MCF 10A (cell line): ENCODE measurements around the gene SLC40A1. TPM values are rescaled to one million over a fixed set of nuclear protein-coding genes. Genes with fewer than 3 reads are reported as not detected.

Experiments
- BruUV-seq: library from RNA; stranded (reverse); fragments of 400-500 nt; replicated peaks from 2 replicates; lab custom pipeline; 2021; lab: Mats Ljungman, UMichigan
- CTCF ChIA-PET: fragments of 300-600 bp; sonication (Branson Sonifier 250); formaldehyde crosslinking; extraction: SDS; loops from one replicate; lab custom pipeline; 2021; ENCODE audit warnings: antibody characterized with exemption, inconsistent platforms; lab: Yijun Ruan, JAX
- POLR2A ChIA-PET: fragments of 300-600, 350-650 bp; sonication (Branson Sonifier 250); formaldehyde crosslinking; extraction: SDS; loops from one replicate; lab custom pipeline; 2020; ENCODE audit warnings: antibody characterized with exemption, inconsistent platforms; lab: Yijun Ruan, JAX
- DNase-seq: peaks from one replicate; pipeline ENCODE4 v3.0.0-alpha.2; 2018; ENCODE audit not compliant: unreplicated experiment
- H3K27ac Mint-ChIP-seq: one replicate; pipeline ENCODE4 v1.8.0; 2022; ENCODE audit warnings: mild to moderate bottlenecking, low read depth, mixed read lengths; ENCODE audit not compliant: unreplicated experiment
- H3K27me3 Mint-ChIP-seq: one replicate; pipeline ENCODE4 v1.8.0; 2022; ENCODE audit warnings: mixed read lengths; ENCODE audit not compliant: insufficient read depth, unreplicated experiment
- H3K36me3 Mint-ChIP-seq: one replicate; pipeline ENCODE4 v1.8.0; 2022; ENCODE audit warnings: mild to moderate bottlenecking, moderate library complexity, mixed read lengths; ENCODE audit not compliant: insufficient read depth, unreplicated experiment
- H3K4me1 Mint-ChIP-seq: one replicate; pipeline ENCODE4 v1.8.0; 2022; ENCODE audit warnings: mixed read lengths; ENCODE audit not compliant: insufficient read depth, unreplicated experiment
- H3K4me3 Mint-ChIP-seq: one replicate; pipeline ENCODE4 v1.8.0; 2022; ENCODE audit warnings: mild to moderate bottlenecking, moderate library complexity, mixed read lengths; ENCODE audit not compliant: unreplicated experiment
- H3K9me3 Mint-ChIP-seq: one replicate; pipeline ENCODE4 v1.8.0; 2022; ENCODE audit warnings: mixed read lengths; ENCODE audit not compliant: unreplicated experiment
- intact Hi-C: fragments of 100-400 bp; cut with micrococcal nuclease; formaldehyde crosslinking; loops from 2 replicates; pipeline ENCODE4 v1.14.1; 2022
- total RNA-seq: library from RNA; stranded (reverse); gene quantifications from 2 replicates; pipeline ENCODE4 v1.2.3, GENCODE V29; 2022
- TF ChIP-seq, protein P1 (sequence below): fragments of 200-600 bp; IDR thresholded peaks from one replicate; pipeline ENCODE4 v1.8.0; 2022; ENCODE audit warnings: antibody characterized with exemption, mild to moderate bottlenecking; ENCODE audit not compliant: unreplicated experiment

Gene SLC40A1
- total RNA-seq, 1 experiment from 2014 or later, result not detected

DNA sequence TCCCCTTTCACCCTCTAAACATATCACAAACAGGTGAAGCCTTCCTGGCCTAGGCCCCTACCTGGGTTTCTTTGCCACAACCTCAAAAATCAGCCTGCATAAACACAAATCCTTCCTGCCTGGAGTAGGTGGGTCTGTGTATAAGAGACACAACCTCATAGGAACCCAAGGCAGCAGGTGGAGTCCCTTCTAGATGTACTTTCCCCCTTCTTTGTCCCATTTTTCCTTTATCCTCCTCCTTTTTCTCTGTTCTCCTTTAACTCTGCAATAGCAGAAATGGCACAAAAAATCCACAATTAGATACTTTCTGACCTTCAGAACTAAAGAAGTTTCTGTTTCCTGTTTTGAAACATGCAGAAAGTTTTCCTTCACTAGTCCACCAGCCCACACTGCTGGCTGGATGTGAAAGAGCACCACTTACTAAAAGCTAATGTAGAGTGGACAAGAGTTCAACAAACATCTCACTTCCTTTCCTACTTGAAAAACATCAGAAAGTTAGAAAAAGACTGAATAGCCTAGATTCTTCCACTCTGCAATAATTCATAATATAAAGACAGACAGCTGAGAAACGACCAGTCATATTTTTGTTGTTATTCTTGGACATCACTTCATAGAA lies 11.2 kb downstream of the SLC40A1 start:
- intact Hi-C loops, result no loop called here
- DNase-seq, result no peak
- no peak overlapping the region for H3K4me3 Mint-ChIP-seq
- no peaks in the 10 kb centered on the region for H3K36me3 Mint-ChIP-seq
- TF ChIP-seq, protein P1, sequence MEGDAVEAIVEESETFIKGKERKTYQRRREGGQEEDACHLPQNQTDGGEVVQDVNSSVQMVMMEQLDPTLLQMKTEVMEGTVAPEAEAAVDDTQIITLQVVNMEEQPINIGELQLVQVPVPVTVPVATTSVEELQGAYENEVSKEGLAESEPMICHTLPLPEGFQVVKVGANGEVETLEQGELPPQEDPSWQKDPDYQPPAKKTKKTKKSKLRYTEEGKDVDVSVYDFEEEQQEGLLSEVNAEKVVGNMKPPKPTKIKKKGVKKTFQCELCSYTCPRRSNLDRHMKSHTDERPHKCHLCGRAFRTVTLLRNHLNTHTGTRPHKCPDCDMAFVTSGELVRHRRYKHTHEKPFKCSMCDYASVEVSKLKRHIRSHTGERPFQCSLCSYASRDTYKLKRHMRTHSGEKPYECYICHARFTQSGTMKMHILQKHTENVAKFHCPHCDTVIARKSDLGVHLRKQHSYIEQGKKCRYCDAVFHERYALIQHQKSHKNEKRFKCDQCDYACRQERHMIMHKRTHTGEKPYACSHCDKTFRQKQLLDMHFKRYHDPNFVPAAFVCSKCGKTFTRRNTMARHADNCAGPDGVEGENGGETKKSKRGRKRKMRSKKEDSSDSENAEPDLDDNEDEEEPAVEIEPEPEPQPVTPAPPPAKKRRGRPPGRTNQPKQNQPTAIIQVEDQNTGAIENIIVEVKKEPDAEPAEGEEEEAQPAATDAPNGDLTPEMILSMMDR, result no peak
- POLR2A ChIA-PET, result interaction anchor here (1.2 kb wide), 1 partner anchor 11 kb away, joined by 5 read pairs; no protein-coding TSS in a partner anchor
- no peaks in the 10 kb centered on the region for H3K27me3 Mint-ChIP-seq
- no peak overlapping the region for H3K27ac Mint-ChIP-seq
- H3K9me3 Mint-ChIP-seq, result peaks cover 7% of the 10 kb centered on the region
- CTCF ChIA-PET, result interaction anchor here (0.7 kb wide), 2 partner anchors 17 to 139 kb away, joined by 3 read pairs; no protein-coding TSS in a partner anchor
- BruUV-seq, result no TSS peak
- H3K4me1 Mint-ChIP-seq, result no peaks in the 10 kb centered on the region

DNA sequence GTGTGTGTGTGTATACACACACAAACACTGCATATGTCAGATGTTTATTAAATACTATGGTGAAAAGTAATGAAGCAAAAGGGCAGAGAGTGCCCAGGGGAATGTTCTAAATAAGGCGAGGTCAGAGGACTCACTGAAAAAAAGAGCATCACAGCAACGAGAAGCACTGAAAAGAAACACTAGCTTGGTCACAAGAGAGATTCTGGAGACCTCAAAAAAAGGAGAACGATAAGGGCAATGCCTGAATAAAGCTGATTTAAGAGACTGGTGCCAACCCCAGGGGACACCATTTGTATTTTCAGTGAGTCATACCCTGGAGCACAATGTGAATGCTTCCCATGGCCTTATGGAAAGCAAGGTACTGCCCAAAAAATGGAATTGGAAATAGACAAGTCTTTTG lies 14.5 kb downstream of the SLC40A1 start:
- no peak for DNase-seq
- H3K27ac Mint-ChIP-seq, result no peak overlapping the region
- intact Hi-C loops, result no loop called here

DNA sequence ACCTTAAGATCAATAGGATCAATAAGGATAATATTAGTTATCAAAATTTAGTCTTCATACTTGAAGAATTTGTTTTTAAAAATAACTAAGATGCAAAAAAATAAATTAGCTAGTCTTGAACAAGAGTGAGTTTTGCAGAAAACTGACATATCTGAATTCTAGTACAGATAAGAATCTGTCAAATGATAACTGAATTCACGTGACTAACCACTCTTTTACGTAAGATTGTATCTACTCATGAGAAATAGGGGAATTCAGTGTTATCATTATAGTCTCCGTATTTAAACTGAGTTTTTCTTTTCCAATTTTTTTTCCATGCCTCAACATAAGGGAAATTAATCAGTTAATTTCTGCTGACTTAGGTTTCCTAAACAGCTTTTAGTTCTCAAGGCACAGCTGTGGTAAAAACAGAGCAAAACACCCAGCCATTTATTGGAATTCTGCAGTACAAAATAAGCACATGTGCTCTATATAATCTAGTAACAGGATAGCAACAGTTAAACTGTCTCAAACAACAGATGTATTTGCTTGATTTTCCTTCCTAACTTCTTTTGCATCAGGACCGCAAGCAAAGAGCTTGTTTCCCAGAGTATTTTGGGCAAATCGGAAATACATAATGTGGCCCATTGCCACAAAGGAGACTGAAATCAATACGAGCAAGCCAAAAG lies 19.1 kb downstream of the SLC40A1 start:
- no peak overlapping the region for H3K4me3 Mint-ChIP-seq
- peaks cover 6% of the 10 kb centered on the region for H3K9me3 Mint-ChIP-seq

More for the DNA sequence above, 14.5 kb downstream of the SLC40A1 start:
- Mint-ChIP-seq H3K27me3 (no peaks in the 10 kb centered on the region), H3K9me3 (peaks cover 7% of the 10 kb centered on the region), H3K4me3 (no peak overlapping the region), H3K4me1 (no peaks in the 10 kb centered on the region), H3K36me3 (no peaks in the 10 kb centered on the region)
- TF ChIP-seq, protein P1, result no peak
- POLR2A ChIA-PET, result interaction anchor here (0.6 to 0.7 kb wide), 3 partner anchors 75 to 709 kb away, joined by 3 read pairs; no protein-coding TSS in a partner anchor
- no TSS peak for BruUV-seq
- CTCF ChIA-PET, result interaction anchor here (0.6 kb wide), 1 partner anchor 388 kb away, joined by 5 read pairs; no protein-coding TSS in a partner anchor

DNA sequence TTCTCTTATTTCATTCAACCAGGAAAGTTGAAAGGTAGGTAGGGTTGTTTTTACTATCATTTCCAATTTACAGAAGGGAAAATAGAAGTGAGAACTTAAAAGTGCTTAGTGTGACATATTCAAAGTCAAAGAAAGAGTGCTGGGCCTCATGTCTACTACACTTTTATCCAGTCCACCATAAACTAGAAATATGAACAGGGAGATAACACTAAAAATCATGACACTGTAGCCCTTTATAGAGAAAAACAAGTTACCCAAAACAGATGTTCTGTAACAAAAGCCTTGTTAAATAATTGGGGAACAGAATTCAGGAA lies 20.4 kb downstream of the SLC40A1 start:
- Mint-ChIP-seq H3K27me3 (no peaks in the 10 kb centered on the region), H3K4me3 (no peak overlapping the region), H3K27ac (no peak overlapping the region), H3K4me1 (peaks cover 4% of the 10 kb centered on the region), H3K36me3 (no peaks in the 10 kb centered on the region), H3K9me3 (no peaks in the 10 kb centered on the region)
- TF ChIP-seq, protein P1, result no peak
- BruUV-seq, result no TSS peak
- no peak for DNase-seq
- ChIA-PET POLR2A (no interaction called here), CTCF (interaction anchor here (0.7 kb wide), 1 partner anchor 85 kb away, joined by 3 read pairs; no protein-coding TSS in a partner anchor)
- intact Hi-C loops, result no loop called here

More for the DNA sequence above, 19.1 kb downstream of the SLC40A1 start:
- ChIA-PET CTCF (interaction anchor here (0.6 to 0.7 kb wide), 2 partner anchors 9 to 275 kb away, joined by 3 to 6 read pairs; no protein-coding TSS in a partner anchor), POLR2A (no interaction called here)
- no TSS peak for BruUV-seq
- H3K4me1 Mint-ChIP-seq, result no peaks in the 10 kb centered on the region
- no peak overlapping the region for H3K27ac Mint-ChIP-seq
- no peak for DNase-seq
- intact Hi-C loops, result no loop called here
- no peaks in the 10 kb centered on the region for H3K36me3 Mint-ChIP-seq
- H3K27me3 Mint-ChIP-seq, result no peaks in the 10 kb centered on the region
- TF ChIP-seq, protein P1, result no peak
